Measurements from ENCODE around the gene AFAP1.

Gene AFAP1

DNA sequence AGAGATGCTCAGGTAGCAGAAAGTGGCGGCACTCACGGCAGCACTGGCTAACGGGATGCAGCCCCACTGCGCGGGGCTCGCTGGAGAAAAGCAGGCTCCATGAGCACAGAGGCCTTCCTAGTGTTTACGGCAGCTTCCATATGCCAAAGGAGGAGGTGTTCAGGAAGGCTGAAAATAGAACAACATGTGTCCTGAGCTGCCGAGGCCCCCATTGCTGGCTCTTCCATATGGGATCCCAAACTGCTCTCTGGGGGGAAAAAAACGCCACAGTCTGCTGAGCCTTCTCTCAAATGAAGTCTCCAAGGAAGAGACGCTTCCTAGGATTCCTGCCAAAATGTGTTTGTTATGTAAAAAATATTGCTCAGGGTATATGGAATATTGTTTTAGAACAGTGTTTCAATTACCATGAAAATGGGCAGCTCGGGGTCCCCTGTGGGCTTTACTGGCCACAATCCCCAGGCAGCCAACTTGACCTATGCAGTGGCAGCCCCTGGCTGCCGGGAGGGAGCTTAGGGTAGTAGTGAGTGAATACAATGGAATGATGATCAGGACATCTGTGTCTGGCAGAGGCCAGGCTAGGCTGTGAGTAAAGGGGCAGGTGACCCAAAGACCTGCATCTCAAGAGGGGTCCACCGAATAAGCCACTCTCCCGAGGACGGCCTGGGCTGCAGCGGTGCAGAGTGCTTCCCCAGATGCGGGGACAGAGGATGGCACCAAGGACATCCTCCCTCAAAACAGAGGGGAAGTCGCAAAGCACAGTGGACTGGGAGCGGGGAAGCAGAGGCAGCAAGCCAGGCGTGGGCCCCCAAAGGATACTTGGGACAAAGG is 170.1 kb downstream of the AFAP1 start:
- TF ChIP-seq POLR2A (IDR thresholded peaks at IDR 0.05; ENCODE audit: low read depth, low read length), result no peak
- FAIRE-seq, result no peak
- no peak for DNase-seq (ENCODE audit: insufficient read length, low spot score)

DNA sequence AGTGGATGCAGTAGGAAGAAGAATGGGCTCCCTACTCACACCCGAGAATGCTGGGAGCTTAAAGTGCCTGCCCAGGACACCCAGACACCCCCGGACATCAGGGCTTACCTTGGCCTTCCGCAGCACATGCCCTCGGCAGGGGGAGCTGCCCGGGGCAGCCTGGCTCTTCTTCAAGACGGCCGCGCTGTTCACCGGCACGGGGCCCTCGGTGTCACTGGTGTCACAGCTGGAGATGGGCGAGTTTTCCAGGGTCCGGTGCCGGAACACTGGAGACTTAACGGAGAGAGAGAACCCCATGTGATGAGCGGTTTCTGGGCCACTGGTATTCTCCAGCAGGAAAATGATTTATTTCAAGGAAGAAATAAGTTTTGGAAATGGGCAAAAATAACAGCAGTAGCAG is 170.9 kb downstream of the AFAP1 start:
- no peak for TF ChIP-seq POLR2A (IDR thresholded peaks at IDR 0.05; ENCODE audit: low read depth, low read length)
- FAIRE-seq, result no peak

DNA sequence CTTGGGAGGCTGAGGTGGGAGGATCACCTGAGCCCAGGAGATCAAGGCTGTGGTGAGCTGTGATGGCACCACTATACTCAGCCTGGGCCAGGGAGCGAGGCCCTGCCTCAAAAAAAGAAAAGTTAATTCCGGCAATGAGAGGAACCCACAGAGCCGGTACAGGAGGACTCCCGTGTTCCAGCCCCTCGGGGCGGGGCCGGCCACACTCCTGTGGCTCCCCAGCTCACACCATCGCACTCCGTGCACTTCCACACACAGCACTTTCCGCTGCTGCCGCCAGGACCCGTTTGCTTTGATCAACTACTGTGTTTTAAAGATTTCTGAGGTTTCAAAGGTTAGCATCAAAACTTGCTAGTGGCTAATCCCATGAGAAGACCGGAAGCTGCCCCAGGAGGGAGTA is 171.7 kb downstream of the AFAP1 start:
- TF ChIP-seq POLR2A (IDR thresholded peaks at IDR 0.05; ENCODE audit: low read depth, low read length), result no peak
- DNase-seq (ENCODE audit: insufficient read length, low spot score), result no peak
- no peak for FAIRE-seq

More for the DNA sequence above, 170.9 kb downstream of the AFAP1 start:
- no peak for DNase-seq (ENCODE audit: insufficient read length, low spot score)

DNA sequence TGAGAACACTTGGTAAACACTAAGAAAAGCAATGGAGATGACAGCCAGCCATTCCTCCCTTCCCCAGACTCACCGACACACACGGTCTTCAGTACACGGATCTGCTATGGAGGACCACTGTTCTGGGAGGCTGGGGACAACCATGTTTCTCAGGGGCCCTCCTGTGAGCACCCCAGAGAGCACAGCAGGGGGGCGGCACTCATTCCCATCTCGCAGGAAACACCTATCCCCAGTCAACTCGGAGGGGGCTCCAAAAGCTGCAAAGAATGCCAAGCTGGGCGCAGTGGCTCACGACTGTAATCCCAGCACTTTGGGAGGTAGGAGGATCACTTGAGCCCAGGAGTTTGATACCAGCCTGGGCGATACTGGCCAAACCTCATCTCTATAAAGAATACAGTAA is 172.1 kb downstream of the AFAP1 start:
- TF ChIP-seq POLR2A (IDR thresholded peaks at IDR 0.05; ENCODE audit: low read depth, low read length), result no peak
- no peak for FAIRE-seq
- DNase-seq (ENCODE audit: insufficient read length, low spot score), result no peak

DNA sequence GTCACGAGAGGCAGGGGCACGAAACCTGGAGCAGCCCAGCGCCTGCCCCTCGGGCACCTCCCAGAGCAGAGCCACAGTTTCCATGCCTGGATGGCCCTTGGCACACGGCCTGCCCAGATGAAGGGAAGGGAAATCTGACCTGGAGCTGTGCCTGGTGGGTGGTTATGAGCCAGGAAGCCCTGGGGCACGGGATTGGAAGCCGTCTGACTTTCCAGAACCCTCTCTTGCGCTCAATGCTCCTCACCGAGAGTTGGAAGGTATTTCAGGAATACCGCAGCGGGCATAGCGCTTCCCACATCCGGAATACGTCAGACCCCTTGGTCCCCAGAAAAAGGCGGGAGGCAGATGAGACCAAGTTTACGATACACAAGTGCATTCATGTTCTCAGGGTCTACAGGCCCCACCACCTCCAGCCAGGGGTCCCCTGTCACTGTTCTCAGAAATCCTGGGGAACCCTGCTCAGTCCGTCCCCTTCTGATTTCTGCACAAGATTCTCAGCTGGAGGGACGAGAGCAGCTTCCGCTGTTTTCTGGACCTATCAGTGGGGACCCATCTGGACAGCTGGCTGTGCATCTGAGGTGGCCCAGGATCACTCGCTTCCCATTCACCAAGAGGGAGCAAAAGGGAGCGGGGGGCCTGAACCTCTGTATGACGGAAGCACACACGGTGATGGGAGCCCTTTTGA is 172.9 kb downstream of the AFAP1 start:
- no peak for TF ChIP-seq POLR2A (IDR thresholded peaks at IDR 0.05; ENCODE audit: low read depth, low read length)
- FAIRE-seq (no peak), DNase-seq (ENCODE audit: insufficient read length, low spot score) (no peak)

DNA sequence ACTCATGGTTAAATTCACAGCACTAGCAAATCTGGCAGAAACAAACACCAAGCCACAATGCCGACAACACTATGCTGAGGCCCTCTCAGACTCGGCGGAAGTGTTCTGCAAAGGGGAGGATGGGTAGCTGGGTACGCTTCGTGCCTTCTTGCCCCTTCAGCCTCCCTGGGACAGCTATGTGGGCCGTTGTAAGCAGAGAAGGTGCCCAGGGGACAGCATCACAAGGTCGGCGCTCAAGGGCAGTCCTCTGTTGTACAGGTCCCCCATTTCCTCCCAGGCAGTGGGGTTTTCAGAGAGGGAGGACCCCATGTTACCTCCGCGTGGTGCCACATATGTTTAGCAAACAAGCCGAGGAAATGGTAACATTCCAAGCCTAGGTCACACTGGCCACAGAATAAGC is 173.6 kb downstream of the AFAP1 start:
- no peak for TF ChIP-seq POLR2A (IDR thresholded peaks at IDR 0.05; ENCODE audit: low read depth, low read length)
- DNase-seq (ENCODE audit: insufficient read length, low spot score) (no peak), FAIRE-seq (no peak)

DNA sequence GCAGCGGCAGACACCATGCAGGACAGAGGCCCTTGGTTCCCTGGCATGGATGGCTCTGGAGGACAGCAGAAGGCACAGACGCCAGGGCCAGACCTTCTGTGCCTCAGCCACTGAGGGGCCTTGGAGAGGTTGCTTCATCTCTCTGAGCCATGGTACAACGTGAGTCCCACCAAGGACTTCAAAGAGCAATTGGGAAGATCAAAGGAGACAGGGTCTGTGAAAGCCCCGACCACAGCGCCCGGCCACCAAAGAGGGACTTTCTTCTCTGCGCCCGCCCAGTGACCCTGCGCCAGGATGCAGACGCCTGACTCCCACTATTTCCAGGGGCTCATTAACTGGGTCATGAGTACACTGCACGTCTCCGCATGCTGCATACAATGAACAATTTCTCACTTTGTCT is 174.0 kb downstream of the AFAP1 start:
- FAIRE-seq (no peak), DNase-seq (ENCODE audit: insufficient read length, low spot score) (no peak)
- TF ChIP-seq POLR2A (IDR thresholded peaks at IDR 0.05; ENCODE audit: low read depth, low read length), result no peak

DNA sequence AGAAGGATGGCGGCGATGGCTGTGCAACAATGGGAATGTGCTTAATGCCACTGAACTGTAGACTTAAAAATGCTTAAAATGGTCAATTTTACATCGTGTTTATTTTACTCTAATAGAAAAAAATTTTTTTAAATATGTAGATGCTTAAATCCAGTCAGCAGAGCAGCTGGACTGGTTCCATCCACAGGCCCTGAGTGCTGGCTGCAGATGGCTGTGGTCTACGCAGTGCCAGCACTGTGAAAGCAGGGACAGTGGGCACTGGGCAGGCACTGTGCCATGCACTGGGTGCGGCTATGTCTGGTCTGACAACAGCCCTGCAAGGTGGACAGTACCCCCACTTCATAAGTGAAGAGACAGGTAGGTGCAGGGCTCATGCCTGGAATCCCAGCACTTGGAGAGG is 175.2 kb downstream of the AFAP1 start:
- FAIRE-seq (no peak), DNase-seq (ENCODE audit: insufficient read length, low spot score) (no peak)
- no peak for TF ChIP-seq POLR2A (IDR thresholded peaks at IDR 0.05; ENCODE audit: low read depth, low read length)

DNA sequence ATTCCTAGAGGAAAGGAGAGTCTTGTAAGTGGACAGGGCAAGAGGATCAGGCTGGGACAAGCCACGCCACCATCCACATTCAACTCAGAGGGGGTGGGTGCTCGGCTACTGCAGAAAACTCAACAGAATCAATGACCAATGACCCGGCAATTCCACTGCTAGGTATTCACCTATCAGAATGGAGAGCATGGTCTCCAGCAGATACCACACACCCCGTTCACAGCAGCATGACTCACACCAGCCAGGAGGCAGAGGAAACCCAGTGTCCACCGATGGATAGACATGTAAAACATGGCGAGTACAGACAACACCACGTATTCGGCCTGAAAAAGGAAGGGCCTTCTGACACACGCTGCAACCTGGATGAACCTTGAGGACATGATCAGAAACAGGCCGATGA is 175.9 kb downstream of the AFAP1 start:
- TF ChIP-seq POLR2A (IDR thresholded peaks at IDR 0.05; ENCODE audit: low read depth, low read length), result no peak
- DNase-seq (ENCODE audit: insufficient read length, low spot score) (peak; percentile 40), FAIRE-seq (no peak)

DNA sequence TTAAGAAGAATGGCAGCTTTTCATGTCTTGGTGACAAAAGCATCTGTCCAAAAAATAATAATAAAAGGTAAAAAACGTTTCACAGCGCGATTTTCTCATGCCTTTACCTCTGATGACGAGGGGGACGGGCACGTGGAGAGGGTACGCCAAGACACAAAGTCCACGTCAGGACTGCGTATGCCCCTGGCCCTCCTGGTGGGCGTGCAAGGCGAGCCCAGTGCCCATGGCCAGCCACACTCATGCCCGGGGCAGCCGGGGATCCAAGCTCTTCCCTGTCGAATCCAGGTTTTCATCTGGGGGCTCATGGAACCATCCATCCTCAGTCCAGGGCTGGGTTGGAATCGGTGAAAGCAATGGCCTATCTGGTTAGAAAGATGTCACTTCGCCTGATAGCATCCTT is 176.6 kb downstream of the AFAP1 start:
- TF ChIP-seq POLR2A (IDR thresholded peaks at IDR 0.05; ENCODE audit: low read depth, low read length), result no peak

DNA sequence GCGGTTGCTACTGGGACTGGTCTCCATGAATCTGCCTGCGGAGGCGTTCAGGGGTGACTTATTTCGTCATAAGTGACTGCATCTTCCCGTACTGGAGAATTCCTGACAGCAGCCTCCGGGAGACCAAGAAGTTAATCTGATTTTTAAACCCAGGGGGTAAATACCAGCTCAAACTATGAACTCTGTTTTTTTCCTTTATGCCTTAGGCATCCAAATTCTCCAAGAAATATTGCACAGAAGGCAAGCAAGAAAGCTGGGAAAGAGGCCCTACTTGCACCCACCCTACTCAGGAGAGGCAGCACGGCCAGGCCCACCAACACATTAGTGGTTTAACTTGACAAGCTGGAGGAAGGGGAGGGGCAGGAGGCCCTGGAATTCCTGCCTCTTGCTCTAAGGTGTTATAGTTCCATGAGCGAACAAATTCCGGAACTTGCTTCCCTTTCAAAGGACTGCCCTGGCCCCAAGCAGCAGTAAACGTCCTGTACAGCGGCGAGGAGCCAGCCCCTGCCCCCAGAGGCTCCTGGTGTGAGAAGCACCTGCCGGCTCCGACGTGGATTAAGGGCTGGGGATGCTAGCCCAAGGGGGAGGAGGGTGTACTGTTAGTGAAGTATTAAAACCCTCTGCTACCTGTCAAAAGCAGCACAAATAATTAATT is 177.2 kb downstream of the AFAP1 start:
- DNase-seq (ENCODE audit: insufficient read length, low spot score) (no peak), FAIRE-seq (no peak)
- TF ChIP-seq POLR2A (IDR thresholded peaks at IDR 0.05; ENCODE audit: low read depth, low read length), result no peak

More for the DNA sequence above, 176.6 kb downstream of the AFAP1 start:
- DNase-seq (ENCODE audit: insufficient read length, low spot score) (no peak), FAIRE-seq (no peak)

DNA sequence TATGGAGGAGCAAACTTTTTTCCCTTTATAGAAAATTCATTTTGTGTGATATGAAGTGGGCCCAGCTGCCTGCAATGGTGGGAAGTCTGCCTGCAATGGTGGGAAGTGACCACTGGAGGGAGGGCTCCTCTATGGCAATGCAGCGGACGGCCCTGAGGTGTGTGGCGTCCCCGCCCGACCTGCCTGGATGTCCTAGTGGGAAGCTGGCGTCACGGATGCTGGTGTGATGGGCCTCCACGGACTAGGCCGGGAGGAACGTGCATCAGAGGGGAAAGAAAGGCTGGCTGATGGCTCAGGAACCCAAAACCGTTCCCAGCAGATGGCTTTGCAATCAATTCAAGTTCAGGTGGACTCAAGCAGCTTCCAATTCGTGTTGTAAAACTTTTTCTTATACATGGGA is 177.9 kb downstream of the AFAP1 start:
- no peak for FAIRE-seq
- DNase-seq (ENCODE audit: insufficient read length, low spot score), result peak; percentile 21
- TF ChIP-seq POLR2A (IDR thresholded peaks at IDR 0.05; ENCODE audit: low read depth, low read length), result no peak

DNA sequence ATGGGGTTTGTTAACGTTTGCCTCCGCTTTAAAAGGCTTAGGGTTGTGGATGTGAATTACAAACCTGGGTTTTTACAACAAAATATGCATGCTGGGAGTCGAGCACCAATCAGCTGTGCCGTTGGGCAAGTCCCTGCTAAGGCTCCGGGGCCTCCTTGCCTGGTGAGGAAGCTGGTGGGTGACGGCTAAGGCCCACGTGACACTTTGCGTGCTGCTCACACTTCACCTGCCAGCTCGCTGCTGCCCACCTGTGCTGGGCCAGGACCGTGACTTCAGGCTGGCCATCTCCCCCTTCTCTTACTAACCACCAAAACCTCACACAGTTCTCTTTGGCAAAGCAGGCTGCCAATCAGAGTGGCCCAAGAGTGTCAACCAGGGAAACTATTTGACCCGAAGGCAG is 178.3 kb downstream of the AFAP1 start:
- TF ChIP-seq POLR2A (IDR thresholded peaks at IDR 0.05; ENCODE audit: low read depth, low read length), result no peak
- FAIRE-seq (no peak), DNase-seq (ENCODE audit: insufficient read length, low spot score) (no peak)

DNA sequence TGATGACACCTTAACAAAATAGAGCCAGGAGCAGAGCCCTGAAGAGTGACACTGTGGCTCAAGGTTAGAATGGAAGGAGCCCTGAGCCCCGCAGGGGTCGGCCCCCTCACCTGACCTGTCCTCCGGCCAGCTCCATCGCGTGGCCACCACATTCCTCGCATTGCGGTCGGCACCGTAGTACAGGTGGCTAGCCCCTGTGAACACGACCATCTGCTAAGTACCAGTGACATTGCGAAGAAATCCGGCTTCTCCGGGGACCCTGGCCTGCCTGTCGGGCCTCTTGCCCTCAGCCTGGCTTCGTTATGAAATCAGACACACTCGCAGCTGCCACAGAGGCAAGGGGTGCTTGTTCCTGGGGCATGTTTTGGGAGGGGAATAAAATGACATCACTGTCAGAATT is 179.0 kb downstream of the AFAP1 start:
- FAIRE-seq, result no peak
- DNase-seq (ENCODE audit: insufficient read length, low spot score), result no peak
- no peak for TF ChIP-seq POLR2A (IDR thresholded peaks at IDR 0.05; ENCODE audit: low read depth, low read length)
